NCI-H2196 treated with DMSO at 0.1 percent for 48 hours (cell line): Measurements from ENCODE around the gene RIN1.
A peak's percentile ranks its signal among the peaks of the same experiment; 100 is the strongest.

Experiments
- DNase-seq: peaks from one replicate; lab custom pipeline; 2025; ENCODE audit not compliant: unreplicated experiment; lab: John Stamatoyannopoulos, UW

The RIN1 gene

DNA sequence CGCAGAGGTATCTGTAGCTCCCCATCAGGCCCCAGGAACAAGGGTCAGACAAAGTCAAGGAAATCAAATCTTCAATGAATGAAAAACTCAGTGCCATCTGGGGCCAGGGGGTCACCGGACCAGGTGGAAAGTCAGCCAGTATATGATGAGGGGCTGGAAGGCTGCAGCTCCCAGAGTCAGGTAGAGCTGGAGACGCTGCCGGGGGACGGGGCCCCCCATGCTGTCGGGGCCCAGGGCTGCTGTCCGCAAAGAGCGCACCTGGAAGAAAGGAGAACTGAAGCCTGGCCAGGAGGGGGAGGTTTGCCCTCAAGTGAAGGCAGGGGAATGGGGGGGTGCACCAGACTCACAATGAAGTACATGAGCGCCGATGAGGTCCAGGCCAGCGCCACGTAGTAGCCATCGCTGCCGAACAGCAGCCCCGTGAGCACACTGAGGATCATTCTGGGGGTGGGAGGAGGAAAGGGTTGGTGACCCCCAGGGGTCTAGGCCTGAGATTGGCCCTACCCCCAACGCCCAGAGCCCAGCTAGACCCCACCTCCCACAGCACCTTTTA is 51.6 kb downstream of the RIN1 start:
- no peak for DNase-seq

DNA sequence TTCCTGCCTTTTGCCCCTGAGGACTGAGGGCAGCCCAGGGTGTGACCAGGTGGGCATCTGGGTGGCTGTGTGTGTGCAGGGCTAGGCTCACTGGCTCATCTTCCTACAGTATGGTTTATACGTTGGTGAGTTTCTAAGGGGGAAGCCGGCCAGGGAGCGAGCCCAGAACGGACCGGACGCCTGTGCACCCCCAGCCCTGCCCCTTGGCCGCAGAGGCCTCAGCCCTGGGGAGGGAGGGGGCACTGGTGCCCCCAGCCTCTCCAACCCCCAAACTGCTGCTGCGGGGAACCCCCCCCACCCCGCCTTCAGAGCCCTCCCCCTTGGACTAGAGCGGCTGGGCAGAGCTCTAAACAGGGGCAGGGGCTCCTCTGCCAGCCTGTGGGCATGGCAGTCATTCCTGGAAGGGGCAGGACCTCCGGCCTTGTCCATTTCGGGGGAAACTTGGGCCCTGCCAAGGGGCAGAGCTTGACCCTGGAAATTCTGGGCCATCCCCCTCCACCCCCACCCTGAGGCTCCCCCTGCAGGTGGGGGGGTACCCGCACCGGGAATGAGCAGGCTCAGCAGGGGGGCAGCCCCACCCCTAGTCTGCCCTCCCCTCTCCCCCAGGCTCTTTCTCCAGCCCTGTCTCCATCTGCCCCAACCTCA is 52.7 kb downstream of the RIN1 start:
- DNase-seq = no peak

DNA sequence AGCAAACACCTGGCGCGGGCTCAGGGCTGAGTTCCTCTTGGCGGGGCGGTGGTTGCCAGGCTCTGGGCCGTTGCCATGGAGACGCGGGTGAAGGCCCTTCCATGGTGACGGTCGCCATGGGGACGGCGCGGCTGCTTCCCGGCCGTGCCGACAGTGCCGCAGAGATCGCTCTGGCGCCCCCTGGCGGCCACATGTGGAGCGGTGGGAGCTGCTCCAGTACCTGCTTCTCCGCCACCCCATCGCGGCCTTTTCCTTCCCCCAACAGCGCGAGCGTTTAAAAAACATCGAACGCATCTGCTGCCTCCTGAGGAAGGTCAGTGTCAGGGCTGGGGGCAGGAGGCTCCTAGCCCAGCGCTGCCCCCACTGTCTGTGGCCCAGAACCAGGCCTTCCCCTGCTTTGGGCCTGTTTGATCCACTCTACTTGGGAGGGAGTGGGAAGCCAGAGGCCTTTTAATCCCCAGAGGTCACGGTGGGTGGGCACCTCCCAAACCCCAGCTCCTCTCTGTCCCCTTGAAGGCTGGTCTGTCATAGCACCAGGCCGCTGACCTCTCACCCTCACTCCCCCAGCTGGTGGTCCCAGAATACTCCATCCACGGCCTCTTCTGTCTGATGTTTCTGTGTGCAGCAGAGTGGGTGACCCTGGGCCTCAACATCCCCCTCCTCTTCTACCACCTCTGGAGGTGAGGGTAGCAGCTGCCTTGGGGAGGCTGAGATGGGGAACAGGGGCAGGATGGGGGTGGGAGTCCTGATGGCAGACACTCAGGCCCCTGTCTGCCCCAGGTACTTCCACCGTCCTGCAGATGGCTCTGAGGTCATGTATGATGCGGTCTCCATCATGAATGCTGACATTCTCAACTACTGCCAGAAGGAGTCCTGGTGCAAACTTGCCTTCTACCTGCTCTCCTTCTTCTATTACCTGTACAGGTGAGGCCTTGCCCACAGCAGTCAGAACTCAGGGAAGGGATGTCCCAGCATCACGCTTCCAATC is 53.5 kb downstream of the RIN1 start:
- DNase-seq = peak; percentile 94
